ENCODE results near the gene SPC24.

The SPC24 gene

GRCh38 chr19:11155373-11156120 lies at the start of gene SPC24:
Gene SPC24 (minus strand): TSS chr19:11155782. CDS start chr19:11155776, 6 bp downstream.
- Histone ChIP-seq H3K4me3 (ENCODE audit: low read depth, low read length) (peak within 1 kb of the TSS; percentile 98), H3K27me3 (ENCODE audit: insufficient read depth, low read depth, severe bottlenecking) (no peaks in the 10 kb centered on the region), H3K36me3 (peaks cover 27% of the 10 kb centered on the region), H3K9me3 (ENCODE audit: severe bottlenecking) (no peaks in the 10 kb centered on the region), H3K27ac (peak within 1 kb of the TSS; percentile 94)
- DNase-seq = peak; percentile 98
- no peak for TF ChIP-seq CTCF (IDR thresholded peaks at IDR 0.05; ENCODE audit: low read depth, low read length)

- H3K27me3 ChIP-seq (ENCODE audit: insufficient read depth, low read depth, severe bottlenecking) = no peaks in the 10 kb centered on the region
- no peaks in the 10 kb centered on the region for H3K36me3 ChIP-seq
- no peak for TF ChIP-seq CTCF (IDR thresholded peaks at IDR 0.05; ENCODE audit: low read depth, low read length)
- DNase-seq = no peak
- H3K9me3 ChIP-seq (ENCODE audit: severe bottlenecking) = no peaks in the 10 kb centered on the region
- H3K4me3 ChIP-seq (ENCODE audit: low read depth, low read length) = no peak overlapping the region
- no peak overlapping the region for H3K27ac ChIP-seq
Observed at GRCh38 chr19:11204943-11205349, 49.4 kb upstream of the SPC24 start.

- no peak overlapping the region for H3K27ac ChIP-seq
- no peaks in the 10 kb centered on the region for H3K27me3 ChIP-seq (ENCODE audit: insufficient read depth, low read depth, severe bottlenecking)
- no peak for TF ChIP-seq CTCF (IDR thresholded peaks at IDR 0.05; ENCODE audit: low read depth, low read length)
- no peaks in the 10 kb centered on the region for H3K36me3 ChIP-seq
- no peak overlapping the region for H3K4me3 ChIP-seq (ENCODE audit: low read depth, low read length)
- DNase-seq = no peak
- no peaks in the 10 kb centered on the region for H3K9me3 ChIP-seq (ENCODE audit: severe bottlenecking)
Observed at GRCh38 chr19:11204076-11204602, 48.6 kb upstream of the SPC24 start.

- no peak overlapping the region for H3K27ac ChIP-seq
- peak; percentile 91 for TF ChIP-seq CTCF (IDR thresholded peaks at IDR 0.05; ENCODE audit: low read depth, low read length)
- peak; percentile 64 for DNase-seq
Observed at GRCh38 chr19:11203194-11204075, 47.9 kb upstream of the SPC24 start.

GRCh38 chr19:11202488-11203193 lies 47.1 kb upstream of the SPC24 start:
- no peaks in the 10 kb centered on the region for H3K36me3 ChIP-seq
- peak overlapping the region; percentile 8; the same call in 1 of the 2 replicates for H3K27ac ChIP-seq
- no peaks in the 10 kb centered on the region for H3K9me3 ChIP-seq (ENCODE audit: severe bottlenecking)
- no peak overlapping the region for H3K4me3 ChIP-seq (ENCODE audit: low read depth, low read length)
- TF ChIP-seq CTCF (IDR thresholded peaks at IDR 0.05; ENCODE audit: low read depth, low read length) = no peak
- no peaks in the 10 kb centered on the region for H3K27me3 ChIP-seq (ENCODE audit: insufficient read depth, low read depth, severe bottlenecking)
- DNase-seq = peak; percentile 27

More at GRCh38 chr19:11203194-11204075, 47.9 kb upstream of the SPC24 start:
- H3K9me3 ChIP-seq (ENCODE audit: severe bottlenecking) = no peaks in the 10 kb centered on the region
- no peaks in the 10 kb centered on the region for H3K36me3 ChIP-seq
- no peak overlapping the region for H3K4me3 ChIP-seq (ENCODE audit: low read depth, low read length)
- H3K27me3 ChIP-seq (ENCODE audit: insufficient read depth, low read depth, severe bottlenecking) = no peaks in the 10 kb centered on the region
